TTC549 (cell line): ENCODE measurements around the gene MLF1.

Experiments
- FAIRE-seq: peaks from 2 replicates; lab custom pipeline; 2012; peaks lifted over from hg19 to GRCh38; lab: Jason Lieb, UNC

MLF1 gene

DNA sequence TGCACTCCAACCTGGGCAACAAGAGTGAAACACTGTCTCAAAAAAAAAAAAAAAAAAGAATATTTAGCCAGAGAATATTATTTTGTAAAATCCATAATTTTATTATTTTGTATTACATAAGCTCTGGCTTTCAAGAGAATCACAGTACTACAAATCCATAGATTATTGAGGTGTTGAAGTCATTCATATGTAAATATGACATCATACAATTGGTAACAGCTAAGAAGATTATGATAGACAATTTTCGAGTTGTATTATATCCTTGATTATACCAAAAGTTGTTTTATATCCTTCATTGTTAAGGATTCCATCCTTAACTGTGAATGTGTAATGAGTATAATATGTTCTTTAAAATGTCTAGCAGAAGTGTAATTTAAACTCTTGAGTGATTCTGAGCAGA, 3.7 kb downstream of the MLF1 start:
- no peak for FAIRE-seq

DNA sequence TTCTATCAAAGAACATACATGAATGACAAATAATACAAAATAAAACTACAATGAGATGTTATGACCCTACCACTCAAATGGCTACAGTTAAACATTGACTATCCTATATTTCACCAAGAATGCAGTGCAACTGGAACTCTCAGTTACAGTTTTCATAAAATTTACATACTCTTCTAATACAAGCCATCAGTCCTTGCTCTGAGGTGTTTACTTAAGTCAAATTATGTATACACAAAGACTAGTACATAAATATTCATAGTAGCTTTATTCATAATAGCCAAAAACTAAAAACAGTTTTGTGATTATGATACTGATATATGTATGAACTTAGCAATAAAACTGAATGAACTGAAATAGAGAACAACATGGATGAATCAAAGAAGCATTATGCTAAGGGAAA, 19.2 kb downstream of the MLF1 start:
- FAIRE-seq: no peak

DNA sequence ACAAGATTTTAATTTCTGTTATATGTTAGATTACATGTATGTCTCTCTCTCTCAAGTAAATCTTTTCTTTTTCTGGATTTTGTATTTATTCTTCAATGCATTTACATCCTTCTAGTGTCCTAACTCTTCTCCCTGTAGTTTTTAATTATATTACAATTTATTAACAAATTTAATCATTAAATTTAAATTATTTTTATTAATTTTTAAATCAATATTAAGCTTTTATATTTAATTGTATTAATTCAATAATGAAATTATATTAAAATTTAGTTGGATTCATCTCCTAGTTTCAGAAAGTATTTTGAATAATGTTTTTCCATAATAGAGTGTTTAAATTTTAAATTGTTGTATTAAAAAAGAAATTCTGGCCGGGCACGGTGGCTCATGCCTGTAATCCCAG, 29.8 kb downstream of the MLF1 start:
- peak; percentile 82 for FAIRE-seq

- FAIRE-seq: no peak
These were observed 31.2 kb downstream of the MLF1 start for GRCh38 chr3:158602227-158602626.

DNA sequence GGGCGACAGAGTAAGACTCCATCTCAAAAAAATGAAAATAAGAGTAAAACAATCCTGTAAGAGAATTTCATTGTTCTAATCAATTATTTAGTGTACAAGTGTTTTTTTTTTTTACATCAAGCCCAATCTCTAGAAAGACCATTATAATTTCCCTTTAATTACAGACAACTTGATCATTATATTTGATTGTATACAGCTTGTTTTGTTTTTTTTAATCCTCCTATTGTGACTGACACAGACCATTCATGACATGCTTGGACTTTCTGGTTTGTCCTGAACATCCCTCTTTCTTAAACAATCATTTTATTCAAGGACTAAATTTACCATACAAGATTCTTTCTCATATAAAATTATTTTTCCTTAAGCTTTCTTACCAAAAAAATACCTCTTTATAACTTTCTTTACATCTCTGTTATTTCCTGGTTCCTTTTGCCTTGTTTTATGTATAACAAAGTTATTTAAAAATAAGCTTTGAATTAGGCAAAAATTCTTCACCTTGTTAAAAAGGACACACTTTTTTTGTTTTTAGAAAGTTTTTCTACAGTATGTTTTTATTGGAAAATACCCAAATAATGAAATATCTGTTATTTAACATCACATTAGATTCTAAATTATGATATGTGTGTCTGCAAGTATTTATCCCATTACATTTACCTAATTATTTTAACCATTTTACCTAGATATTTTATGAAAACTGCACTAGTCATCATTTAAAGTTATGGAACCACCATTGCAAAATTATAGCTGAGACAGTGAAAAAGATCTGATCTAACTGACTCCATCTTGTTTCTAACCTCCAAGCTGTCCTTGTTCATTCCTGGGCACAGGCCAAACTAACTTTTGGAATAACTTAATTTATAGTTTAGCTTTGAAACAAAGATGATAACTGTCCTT, 47.2 kb downstream of the MLF1 start:
- FAIRE-seq: no peak

DNA sequence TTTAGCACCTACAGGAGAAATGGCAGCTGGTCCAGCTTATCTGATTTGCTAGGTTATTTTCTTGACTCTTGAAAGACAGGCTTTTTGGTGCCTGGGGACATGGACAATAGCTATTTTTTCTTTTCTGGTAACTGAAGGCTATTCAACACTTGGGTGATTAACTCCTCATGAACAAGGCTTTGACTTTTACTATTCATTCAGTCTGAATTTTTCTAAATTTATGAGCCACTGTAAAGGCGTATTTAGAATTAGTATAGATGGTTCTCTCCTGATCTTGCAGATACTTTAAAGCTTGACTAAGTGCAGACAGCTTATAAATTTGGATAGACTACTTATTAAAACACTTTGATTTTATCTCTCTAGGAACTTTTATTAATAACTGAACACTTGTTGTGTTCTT, 54.9 kb downstream of the MLF1 start:
- no peak for FAIRE-seq

- FAIRE-seq: no peak
These were observed 61.0 kb downstream of the MLF1 start for GRCh38 chr3:158631981-158632380.

DNA sequence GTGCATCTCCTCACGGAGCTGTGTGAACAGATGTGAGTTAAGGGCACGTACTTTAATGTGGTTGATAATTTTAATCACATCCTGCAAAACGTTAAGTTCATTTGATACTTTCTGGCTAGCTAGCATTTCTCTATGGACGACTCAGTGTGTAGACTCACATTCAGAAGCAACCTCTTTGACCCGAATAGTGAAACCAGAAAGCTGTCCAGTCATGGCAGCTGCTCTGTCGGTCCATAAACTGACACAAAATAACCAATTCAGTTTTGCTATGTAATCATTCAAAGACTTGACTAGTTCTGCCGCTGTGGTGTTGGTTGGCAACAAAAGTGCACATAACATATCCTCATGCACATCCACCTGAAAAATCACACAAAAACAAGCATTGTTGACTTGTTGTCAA, 69.7 kb downstream of the MLF1 start:
- FAIRE-seq: no peak

- no peak for FAIRE-seq
These were observed 71.0 kb downstream of the MLF1 start for GRCh38 chr3:158642005-158642404.

- FAIRE-seq: no peak
These were observed 71.6 kb downstream of the MLF1 start for GRCh38 chr3:158642474-158643210.

DNA sequence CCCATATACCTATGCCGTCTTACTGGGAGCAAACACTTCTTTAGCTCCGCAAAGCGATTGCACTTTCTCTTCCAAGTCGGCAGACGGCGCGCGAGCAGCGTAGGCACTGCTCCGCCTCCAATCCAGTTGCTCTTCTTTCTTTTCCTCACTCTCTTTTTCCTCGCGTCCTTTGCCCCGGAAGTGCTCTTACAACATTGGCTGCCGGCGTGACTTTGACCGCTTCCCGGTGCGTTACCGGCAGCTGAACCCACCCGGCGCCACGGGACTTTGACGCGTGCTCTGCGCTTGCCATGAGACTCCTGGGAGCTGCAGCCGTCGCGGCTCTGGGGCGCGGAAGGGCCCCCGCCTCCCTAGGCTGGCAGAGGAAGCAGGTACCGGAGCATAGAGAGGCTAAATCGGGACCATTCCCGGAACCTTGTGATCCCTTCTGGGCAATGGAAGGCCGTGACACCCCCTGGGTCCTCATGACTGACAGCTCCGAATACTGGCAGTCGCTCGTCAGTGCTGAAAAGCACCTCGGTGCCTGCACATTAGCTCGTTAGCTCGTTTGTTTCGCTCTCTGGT, 73.4 kb downstream of the MLF1 start, which contains the start of gene GFM1:
Gene GFM1 (plus strand): TSS at position 183 of the 564 bp plus-strand sequence. CDS start 108 bp downstream, at position 291.
- FAIRE-seq: peak; percentile 45

DNA sequence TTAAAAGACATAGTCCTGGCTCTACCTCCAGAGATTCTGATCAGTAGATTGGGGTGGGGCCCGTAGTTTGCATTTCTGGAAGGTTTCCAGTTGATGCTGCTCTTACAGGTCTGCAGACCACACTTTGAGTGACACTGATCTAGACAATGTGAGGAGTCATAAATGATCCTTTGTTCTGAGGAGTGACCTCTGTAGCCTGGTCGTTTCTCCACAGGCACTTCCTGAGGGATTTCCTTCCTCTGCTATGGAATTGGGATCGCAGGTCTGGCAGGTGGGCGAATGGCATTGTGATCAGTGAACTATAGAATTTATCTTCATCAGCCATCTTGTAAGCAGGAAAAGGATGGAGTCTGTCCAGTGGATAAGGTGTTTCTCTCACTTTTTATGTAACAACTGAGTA, 78.8 kb downstream of the MLF1 start:
- FAIRE-seq: no peak

DNA sequence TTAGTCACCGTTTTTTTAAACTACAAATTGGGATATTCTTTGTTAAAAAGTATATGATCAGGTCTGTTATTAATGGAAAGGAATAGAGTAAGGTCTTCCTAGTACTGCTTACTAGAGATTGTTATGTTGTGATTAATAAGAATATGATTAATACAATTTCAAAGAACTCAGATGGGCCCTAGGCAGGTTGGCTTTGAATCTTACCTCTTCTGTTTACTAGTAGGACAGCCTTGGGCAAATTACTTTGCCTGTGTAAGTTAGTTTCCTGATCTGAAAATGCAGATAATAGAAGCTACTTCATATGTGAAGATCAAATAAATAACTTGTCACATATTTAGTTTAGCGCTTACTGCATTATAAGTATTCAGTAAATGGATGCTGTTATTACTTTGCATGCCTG, 80.2 kb downstream of the MLF1 start:
- no peak for FAIRE-seq

DNA sequence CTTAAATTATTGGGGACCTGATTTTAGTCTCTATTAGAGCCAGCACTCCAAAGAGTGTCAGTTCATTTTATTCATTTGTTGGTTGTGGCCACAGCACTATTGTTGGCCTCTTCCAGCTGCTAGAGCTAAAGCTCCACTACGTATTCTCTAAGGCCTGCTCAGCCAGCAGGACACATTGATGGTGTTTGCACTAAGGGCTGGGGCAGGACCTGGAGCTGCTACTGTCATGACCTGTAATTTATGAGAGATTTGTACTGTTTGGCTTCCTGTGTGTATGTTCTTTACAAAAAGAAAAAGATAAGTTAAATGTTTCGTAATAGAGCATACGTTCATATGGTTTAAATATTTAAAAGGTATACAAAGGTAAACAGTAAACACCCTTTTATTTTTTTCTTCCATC, 81.5 kb downstream of the MLF1 start:
- no peak for FAIRE-seq
